GM18517 (cell line): ENCODE results near the gene CCDC7.
"Not testable (repeated sequence)": the region's sequence is repeated elsewhere in the genome, so short reads cannot be mapped to it uniquely, and the experiment has no call there.

Experiments used
- ATAC-seq: cut with Tn5 transposase; IDR thresholded peaks from one replicate; pipeline ENCODE4 v1.9.1; 2021; ENCODE audit warnings: mild to moderate bottlenecking, moderate library complexity; ENCODE audit not compliant: unreplicated experiment

Gene CCDC7

DNA sequence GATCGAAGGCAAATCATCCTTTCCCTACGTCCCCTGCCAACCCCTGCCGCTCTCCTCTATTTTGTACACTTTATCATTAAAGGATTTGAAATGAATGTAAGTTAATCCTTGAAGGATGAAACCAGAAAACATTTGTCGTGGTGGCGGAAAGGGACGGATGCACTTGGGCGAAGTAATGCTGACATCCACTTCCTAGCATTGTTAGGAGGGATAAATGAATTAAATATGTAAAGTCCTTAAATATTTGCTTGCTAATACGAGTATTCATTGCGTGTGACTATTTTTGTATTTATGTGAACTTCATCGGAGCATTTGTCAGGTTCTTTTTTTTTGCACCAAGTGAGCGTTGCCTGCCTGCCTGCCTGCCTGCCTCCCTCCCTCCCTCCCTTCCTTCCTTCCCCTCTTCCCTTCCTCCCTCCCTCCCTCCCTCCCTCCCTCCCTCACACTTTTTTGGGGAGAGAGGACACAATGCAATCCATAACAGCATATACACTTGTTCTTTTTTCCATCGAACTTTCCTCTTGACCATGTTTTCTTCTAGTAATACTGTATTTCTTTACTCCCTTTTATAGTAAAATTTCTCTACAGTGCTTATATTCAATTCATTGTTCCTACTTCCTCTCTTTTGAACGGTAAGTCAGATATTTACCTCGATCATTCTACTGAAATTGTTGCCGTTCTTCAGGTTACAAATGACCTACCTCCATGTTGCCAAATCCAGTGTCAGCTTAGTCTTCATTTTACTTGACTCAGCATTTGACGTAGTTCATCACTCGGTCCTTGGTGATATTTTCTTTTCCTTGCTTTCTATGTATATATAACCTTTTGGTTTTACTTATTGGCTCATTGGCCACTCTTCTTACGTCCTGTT lies 831 bp downstream of the CCDC7 start:
- ATAC-seq, result no peak

DNA sequence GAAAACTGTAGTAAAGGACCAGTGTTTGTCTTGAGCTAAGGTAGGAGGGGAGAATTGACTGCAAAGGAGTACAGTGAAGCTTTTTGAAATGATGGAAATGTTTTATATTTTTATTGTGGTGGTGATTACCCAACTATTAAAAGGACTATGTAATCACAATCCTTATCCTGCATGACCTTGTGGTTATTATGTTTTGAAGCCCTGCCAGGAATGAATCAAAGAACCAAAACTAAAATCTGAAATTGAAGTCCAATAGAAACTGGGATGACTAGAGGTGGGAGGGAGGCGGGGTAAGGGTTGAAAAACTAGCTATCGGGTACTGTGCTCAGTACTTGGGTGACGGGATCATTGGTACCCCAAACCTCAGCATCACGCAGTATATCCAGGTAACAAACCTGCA lies 8.2 kb downstream of the CCDC7 start:
- ATAC-seq, result no peak

DNA sequence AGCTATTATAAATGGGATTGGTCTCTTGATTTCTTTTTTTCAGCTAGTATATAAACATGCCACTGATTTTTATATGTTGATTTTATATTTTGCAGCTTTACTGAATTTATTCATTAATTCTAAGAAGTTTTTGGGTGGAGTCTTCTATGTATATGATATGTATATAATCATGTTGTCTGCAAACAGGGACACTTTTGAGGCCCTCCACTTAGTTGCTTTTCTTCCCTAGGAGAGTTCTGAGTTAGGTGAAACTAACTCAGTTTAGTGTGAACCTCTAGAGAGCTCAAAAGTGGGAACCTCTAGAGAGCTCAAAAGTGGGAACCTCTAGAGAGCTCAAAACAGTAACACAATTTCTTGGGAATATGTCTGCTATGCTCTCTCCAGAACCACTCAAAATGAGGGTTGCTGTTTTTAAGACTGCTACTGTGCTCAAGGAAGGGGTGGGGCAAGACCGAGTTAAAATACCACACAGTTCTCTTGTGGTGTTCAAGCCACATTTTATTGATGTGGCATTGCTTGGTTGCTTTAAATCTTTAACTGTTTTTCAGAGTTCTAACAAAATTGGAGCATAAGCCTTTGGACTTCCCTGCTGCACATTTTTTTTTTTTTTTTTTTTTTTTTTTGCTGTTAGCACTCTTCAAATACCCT lies 13.2 kb downstream of the CCDC7 start:
- no peak for ATAC-seq

DNA sequence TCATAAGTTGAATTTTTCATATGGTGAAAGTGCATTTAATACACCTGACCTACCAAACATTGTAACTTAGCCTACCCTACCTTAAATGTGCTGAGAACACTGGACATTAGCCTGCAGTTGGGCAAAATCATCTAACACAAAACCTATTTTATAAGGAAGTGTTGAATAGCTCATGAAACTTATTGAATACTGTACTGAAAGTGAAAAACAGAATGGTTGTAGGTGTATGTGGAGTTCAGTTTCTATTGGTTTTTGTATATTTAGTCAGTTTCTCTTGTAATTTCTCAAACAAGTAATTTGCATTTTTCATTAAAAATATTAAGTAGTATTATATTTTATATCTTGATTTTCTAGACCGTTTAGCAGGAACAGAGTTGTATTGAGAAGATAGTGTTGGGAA lies 15.3 kb downstream of the CCDC7 start:
- peak; percentile 83 for ATAC-seq

DNA sequence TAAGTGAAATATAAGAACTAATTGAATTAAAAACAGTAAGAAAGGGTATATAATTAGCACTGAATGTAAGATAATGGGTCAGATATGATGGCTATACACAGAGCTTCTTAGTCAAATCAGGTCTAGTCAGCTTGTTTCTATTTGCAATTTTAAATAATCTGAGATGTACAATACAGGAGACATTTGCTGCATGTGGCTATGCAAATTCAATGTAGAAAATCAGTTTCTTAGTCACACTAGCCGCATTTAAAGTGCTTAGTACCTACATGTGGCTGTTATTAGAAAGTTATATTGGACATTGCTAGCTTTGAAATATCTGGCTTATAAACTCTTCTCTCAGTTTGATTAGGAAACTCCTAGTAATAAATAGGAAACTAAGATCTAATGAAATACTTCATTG lies 25.3 kb downstream of the CCDC7 start:
- no peak for ATAC-seq

DNA sequence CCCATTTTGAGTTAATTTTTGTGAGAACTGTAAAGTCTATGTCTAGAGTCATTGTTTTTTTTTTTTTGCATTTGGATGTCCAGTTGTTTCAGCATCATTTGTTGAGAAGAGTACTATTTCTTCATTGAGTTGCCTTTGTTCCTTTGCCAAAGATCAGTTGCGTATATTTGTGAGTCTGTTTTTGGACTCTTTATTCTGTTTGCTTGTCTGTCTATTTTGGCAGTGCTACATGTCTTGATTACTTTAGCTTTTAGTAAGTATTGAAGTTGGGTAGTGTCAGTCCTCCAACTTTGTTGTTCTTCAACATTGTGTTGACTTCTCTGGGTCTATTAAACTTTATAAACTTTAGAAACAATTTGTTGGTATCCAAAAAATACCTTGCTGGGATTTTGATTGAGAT lies 31.6 kb downstream of the CCDC7 start:
- no peak for ATAC-seq

DNA sequence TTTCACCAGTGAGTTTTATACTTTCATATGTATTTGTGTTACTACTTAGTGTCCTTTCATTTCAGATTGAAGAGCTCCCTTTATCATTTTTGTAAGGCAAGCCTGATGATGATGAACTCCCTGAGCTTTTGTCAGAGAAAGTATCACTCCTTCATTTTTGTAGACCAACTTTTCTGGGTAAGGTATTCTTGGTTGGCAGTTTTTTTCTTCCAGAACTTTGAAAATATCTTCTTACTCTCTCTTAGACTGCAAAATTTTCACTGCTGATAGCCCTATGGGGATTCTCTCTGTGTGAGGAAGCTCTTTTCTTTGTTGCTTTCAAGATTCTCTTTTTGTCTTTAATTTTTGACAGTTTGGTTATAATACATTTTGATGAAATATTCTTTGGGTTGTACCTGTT lies 35.7 kb downstream of the CCDC7 start:
- ATAC-seq, result no peak

DNA sequence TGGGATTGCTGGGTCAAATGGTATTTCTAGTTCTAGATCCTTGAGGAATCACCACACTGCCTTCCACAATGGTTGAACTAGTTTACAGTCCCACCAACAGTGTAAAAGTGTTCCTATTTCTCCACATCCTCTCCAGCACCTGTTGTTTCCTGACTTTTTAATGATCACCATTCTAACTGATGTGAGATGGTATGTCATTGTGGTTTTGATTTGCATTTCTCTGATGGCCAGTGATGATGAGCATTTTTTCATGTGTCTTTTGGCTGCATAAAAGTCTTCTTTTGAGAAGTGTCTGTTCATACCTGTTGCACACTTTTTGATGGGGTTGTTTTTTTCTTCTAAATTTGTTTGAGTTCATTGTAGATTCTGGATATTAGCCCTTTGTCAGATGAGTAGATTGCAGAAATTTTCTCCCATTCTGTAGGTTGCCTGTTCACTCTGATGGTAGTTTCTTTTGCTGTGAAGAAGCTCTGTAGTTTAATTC lies 37.1 kb downstream of the CCDC7 start:
- ATAC-seq, result not testable (repeated sequence)

DNA sequence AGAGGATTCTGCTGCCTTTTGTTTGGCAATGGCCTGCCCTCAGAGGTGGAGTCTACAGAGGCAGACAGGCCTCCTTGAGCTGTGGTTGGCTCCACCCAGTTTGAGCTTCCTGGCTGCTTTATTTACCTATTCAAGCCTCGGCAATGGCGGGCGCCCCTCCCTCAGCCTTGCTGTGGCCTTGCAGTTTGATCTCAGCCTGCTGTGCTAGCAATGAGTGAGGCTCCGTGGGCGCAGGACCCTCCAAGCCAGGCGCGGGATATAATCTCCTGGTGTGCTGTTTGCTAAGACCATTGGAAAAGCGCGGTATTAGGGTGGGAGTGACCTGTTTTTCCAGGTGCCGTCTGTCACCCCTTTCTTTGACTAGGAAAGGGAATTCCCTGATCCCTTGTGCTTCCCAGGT lies 42.1 kb downstream of the CCDC7 start:
- ATAC-seq, result not testable (repeated sequence)

DNA sequence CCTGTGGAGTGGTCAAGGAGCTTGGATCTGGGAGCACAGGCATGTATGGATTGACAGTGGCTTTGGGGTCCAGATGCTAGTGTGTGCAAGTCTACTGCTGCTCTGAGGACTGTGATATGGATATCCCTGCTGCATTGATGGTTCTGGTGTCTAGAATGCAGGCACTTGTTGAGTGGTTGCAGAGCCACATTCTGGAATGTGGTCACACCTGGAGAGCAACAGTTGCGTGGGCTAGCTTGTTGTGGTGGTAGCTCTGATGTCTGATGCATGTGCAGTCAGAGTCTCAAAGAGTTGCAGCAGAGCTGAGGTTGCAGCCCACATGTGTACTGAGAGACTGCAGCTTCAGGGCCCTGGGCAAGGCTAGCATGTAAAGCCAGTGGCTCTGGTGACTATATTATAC lies 43.2 kb downstream of the CCDC7 start:
- ATAC-seq, result no peak

DNA sequence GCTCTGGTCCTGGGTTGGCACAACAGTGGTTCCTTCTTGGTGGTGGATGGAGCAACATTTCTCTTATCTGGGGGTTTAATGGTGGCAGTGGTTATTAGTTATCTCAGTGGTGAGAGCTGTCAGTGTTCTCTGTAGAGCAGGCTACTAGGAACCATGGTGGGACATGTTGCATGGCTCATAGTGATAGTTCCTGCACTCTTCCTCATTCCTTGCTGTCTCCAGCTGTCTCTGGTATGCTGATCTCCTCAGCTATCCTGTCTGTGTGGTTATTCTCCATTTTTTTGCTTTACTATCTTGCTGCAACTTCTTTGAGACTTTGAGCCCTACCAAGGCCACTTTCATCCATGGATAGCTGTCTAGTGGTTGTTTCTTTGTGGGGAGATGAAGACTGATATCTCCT lies 44.0 kb downstream of the CCDC7 start:
- no peak for ATAC-seq

DNA sequence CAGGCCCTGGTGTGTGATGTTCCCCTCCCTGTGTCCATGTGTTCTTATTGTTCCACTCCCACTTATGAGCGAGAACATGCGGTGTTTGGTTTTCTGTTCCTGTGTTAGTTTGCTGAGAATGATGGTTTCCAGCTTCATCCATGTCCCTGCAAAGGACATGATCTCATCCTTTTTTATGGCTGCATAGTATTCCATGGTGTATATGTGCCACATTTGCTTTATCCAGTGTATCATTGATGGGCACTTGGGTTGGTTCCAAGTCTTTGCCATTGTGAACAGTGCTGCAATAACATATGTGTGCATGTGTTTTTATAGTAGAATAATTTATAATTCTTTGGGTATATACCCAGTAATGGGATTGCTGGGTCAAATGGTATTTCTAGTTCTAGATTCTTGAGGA lies 48.6 kb downstream of the CCDC7 start:
- ATAC-seq, result not testable (repeated sequence)

DNA sequence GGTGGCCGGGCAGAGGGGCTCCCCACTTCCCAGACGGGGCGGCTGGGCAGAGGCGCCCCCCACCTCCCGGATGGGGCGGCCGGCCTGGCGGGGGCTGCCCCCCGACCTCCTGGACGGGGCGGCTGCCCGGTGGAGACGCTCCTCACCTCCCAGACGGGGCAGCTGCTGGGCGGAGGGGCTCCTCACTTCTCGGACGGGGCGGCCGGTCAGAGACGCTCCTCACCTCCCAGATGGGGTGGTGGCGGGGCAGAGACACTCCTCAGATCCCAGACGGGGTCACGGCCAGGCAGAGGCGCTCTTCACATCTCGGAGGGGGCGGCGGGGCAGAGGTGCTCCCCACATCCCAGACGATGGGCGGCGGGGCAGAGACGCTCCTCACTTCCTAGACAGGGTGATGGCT lies 54.2 kb downstream of the CCDC7 start:
- ATAC-seq, result not testable (repeated sequence)

DNA sequence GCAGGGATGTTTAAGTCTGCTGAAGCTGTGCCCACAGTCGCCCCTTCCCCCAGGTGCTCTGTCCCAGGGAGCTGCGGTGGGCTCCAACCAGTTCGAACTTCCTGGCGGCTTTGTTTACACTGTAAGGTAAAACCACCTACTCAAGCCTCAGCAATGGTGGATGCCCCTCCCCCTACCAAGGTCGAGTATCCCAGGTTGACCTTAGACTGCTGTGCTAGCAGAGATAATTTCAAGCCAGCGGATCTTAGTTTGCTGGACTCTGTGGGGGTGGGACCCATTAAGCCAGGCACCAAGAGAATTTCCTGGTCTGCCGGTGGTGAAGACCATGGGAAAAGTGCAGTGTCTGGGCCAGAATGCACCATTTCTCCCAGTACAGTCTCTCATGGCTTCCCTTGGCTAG lies 56.0 kb downstream of the CCDC7 start:
- ATAC-seq, result no peak

DNA sequence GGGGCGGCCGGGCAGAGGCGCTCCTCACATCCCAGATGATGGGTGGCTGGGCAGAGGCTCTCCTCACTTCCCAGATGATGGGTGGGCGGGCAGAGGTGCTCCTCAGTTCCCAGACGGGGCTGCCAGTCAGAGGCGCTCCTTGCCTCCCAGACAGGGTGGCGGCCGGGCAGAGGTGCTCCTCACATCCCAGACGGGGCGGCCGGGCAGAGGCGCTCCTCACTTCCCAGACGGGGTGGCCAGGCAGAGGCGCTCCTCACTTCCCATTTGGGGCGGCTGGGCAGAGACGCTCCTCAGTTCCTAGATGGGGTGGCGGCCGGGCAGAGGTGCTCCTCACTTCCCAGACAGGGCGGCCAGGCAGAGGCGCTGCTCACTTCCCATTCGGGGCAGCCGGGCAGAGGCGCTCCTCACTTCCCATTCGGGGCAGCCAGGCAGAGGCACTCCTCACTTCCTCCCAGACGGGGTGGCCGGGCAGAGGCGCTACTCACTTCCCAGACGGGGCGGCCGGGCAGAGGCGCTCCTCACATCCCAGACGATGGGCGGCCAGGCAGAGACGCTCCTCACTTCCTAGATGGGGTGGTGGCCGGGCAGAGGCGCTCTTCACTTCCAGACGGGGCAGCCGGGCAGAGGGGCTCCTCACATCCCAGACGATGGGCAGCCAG lies 60.0 kb downstream of the CCDC7 start:
- not testable (repeated sequence) for ATAC-seq

DNA sequence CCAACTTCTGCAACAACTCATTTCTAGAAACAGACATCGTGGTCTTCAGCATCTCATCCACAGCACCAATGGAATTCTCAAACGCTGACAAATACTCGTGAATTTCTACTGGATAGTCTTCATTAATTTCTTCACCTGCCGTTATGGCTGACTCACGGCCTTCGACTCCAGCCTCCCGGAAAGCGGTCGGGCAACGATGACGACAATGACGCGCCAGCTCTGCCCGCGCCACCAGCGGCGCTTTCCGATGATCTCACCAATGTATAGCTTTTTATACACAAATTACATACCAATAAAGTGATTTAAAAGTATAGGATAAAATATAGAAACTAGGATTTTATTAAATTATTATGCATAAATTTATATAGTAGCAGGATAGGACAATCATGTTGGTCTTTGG lies 65.7 kb downstream of the CCDC7 start:
- ATAC-seq, result no peak

DNA sequence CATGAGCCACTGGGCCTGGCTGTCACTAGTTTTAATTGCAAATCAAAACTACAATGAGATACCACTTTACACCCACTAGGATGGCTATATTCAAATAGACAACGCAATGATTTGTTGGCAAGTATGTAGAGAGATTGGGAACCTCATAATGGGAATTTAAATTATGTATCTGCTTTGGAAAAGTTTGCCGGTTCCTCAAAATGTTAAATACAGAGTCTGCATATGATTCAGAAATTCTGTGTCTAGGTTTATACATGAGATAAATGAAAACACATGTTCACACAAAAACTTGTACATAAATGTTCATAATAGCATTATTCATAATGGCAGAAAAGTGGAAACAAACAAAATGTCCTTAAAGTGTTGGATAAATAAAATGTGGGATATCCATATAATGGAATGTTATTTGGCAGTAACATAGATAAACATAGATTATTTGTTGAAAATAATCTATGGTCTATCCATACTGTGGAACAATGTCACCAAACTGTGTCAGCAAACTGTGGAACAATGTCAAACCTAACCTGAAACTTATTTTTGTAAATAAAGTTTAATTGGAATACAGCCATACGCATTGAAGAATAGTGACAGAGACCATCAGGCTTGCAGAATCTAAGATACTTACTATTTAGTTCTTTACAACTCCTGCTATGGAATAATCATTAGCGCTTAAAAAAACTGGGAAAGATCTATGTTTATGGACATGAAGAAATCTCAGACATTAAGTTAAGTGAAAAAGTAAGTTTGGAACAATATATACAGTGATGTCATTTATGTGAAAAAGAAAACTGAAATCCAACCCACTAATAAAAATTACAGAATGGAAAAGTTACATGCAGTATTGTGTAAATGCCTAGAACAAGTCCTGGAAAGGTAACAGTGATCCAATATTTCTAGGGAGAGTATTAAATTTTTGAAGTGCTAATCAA lies 70.9 kb downstream of the CCDC7 start:
- ATAC-seq, result no peak

DNA sequence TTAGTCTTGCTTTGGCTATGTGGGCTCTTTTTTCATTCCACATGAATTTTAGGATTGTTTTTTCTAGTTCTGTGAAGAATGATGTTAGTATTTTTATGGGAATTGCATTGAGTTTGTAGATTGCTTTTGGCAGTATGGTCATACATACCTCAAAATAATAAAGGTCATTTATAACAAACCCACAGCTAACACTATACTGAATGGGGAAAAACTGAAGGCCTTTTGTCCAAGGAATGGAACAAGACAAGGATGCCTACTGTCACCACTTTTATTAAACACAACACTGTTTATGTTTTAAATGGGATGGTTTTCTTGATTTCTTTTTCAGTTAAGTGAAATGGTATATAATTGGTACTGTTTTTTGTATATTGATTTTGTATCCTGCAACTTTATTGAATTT lies 84.3 kb downstream of the CCDC7 start:
- no peak for ATAC-seq

DNA sequence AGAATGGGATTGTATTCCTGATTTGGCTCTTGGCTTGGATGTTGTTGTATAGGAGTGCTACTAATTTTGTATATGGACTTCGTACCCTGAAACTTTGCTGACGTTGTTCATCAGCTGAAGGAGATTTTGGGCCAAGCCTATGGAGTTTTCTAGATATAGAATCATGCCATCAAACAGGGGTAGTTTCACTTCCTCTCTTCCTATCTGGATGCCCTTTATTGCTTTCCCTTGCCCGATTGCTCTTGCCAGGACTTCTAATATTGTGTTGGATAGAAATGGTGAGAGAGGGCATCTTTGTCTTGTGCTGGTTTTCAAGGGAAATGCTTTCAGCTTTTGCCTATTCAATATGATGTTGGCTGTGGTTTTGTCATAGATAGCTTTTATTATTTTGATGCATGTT lies 92.3 kb downstream of the CCDC7 start:
- ATAC-seq, result no peak

DNA sequence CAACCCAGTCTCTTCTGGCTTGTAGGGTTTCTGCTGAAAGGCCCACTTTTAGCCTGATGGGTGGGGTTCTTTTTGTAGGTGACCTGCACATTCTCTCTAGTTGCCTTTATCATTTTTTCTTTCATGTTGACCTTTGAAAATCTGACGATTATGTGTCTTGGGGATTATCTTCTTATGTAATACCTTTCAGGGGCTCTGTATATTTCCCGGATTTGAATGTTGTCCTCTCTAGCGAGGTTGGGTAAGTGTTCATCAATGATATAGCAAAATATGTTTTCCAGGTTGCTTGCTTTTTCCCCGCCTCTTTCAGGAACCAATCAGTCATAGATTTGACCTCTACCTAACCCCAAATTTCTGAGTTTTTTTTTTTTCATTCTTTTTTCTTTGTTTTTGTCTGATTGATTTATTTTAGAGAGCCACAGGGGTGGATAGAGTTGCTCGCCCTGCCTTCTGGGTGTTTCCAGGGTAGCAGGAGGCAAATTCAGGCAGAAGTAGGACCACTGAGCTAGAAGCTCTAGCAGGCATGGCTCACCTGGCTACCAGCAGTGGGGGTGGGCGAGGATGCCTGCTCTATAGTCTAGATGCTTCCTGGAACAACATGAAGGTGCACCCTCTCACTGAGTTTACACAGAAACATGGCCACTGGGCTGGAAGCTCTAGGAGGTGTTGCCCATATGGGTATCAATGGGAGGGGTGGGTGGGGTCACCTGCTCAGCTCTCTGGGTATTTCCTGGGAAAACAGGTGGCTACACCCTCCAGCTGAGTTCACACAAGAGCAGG lies 94.9 kb downstream of the CCDC7 start:
- no peak for ATAC-seq
